G401 (cell line): ENCODE measurements around the gene KCTD8. TPM values are rescaled to one million over a fixed set of nuclear protein-coding genes. Genes with fewer than 3 reads are reported as not detected.

Source experiments
- total RNA-seq: library from RNA; depleted of rRNA; stranded (reverse); fragments of >200 nt; shearing (Covaris generic); gene quantifications from 2 replicates; pipeline ENCODE4 v1.2.3, GENCODE V29; 2014; rRNA removed

The KCTD8 gene
- total RNA-seq, 1 experiment from 2014 or later: not detected

Other genes starting within 250 kb of the KCTD8 start
- gene YIPF7, start 202.8 kb upstream of the KCTD8 start, total RNA-seq: not detected in 2 replicates
- gene GUF1, start 229.6 kb upstream of the KCTD8 start, total RNA-seq: 10.4 and 25.2 TPM in 2 replicates